Measurements from ENCODE around the gene GNGT1. TPM values are rescaled to one million over a fixed set of nuclear protein-coding genes. Genes with fewer than 3 reads are reported as not detected.

GNGT1 gene
- not detected for total RNA-seq

GRCh38 chr7:93906267-93906666 lies at the start of gene GNGT1:
Gene GNGT1, plus strand, starts transcription at chr7:93906567. Its CDS starts 180 bp downstream, at chr7:93906747.
- DNase-seq (ENCODE audit: low spot score in 2 of 2) (no peak), FAIRE-seq (no peak)

- FAIRE-seq (no peak), DNase-seq (ENCODE audit: low spot score in 2 of 2) (no peak)
Measured at GRCh38 chr7:93858857-93859256, 47.5 kb upstream of the GNGT1 start.

- no peak for FAIRE-seq
- no peak for DNase-seq (ENCODE audit: low spot score in 2 of 2)
Measured at GRCh38 chr7:93860261-93860660, 46.1 kb upstream of the GNGT1 start.

- DNase-seq (ENCODE audit: low spot score in 2 of 2) (no peak), FAIRE-seq (no peak)
Measured at GRCh38 chr7:93861325-93861949, 44.9 kb upstream of the GNGT1 start.

- FAIRE-seq: no peak
- DNase-seq (ENCODE audit: low spot score in 2 of 2): no peak
Measured at GRCh38 chr7:93862651-93863050, 43.7 kb upstream of the GNGT1 start.

- FAIRE-seq: no peak
- DNase-seq (ENCODE audit: low spot score in 2 of 2): no peak
Measured at GRCh38 chr7:93866886-93867285, 39.5 kb upstream of the GNGT1 start.

GRCh38 chr7:93873998-93874574 lies 32.3 kb upstream of the GNGT1 start:
- FAIRE-seq (no peak), DNase-seq (ENCODE audit: low spot score in 2 of 2) (no peak)

GRCh38 chr7:93877742-93878141 lies 28.6 kb upstream of the GNGT1 start:
- no peak for FAIRE-seq
- no peak for DNase-seq (ENCODE audit: low spot score in 2 of 2)

- FAIRE-seq: no peak
- no peak for DNase-seq (ENCODE audit: low spot score in 2 of 2)
Measured at GRCh38 chr7:93879356-93879755, 27.0 kb upstream of the GNGT1 start.

GRCh38 chr7:93882468-93882867 lies 23.9 kb upstream of the GNGT1 start:
- DNase-seq (ENCODE audit: low spot score in 2 of 2) (no peak), FAIRE-seq (no peak)

GRCh38 chr7:93883078-93883916 lies 23.1 kb upstream of the GNGT1 start:
- DNase-seq (ENCODE audit: low spot score in 2 of 2) (no peak), FAIRE-seq (no peak)

- DNase-seq (ENCODE audit: low spot score in 2 of 2): no peak
- no peak for FAIRE-seq
Measured at GRCh38 chr7:93883917-93884345, 22.4 kb upstream of the GNGT1 start.

- FAIRE-seq (no peak), DNase-seq (ENCODE audit: low spot score in 2 of 2) (no peak)
Measured at GRCh38 chr7:93884541-93884940, 21.8 kb upstream of the GNGT1 start.

GRCh38 chr7:93889261-93889660 lies 17.1 kb upstream of the GNGT1 start:
- DNase-seq (ENCODE audit: low spot score in 2 of 2): no peak
- FAIRE-seq: no peak

- FAIRE-seq (no peak), DNase-seq (ENCODE audit: low spot score in 2 of 2) (peak in 1 of 2 donors; percentile 7)
Measured at GRCh38 chr7:93890041-93890463, 16.3 kb upstream of the GNGT1 start.

- DNase-seq (ENCODE audit: low spot score in 2 of 2) (peak in 1 of 2 donors; percentile 13), FAIRE-seq (no peak)
Measured at GRCh38 chr7:93890464-93891068, 15.8 kb upstream of the GNGT1 start, which contains the start of gene TFPI2. Gene TFPI2, minus strand, starts transcription at chr7:93890753. Its CDS starts 75 bp downstream, at chr7:93890678.

GRCh38 chr7:93894426-93894825 lies 11.9 kb upstream of the GNGT1 start:
- no peak for DNase-seq (ENCODE audit: low spot score in 2 of 2)
- FAIRE-seq: no peak

- no peak for DNase-seq (ENCODE audit: low spot score in 2 of 2)
- FAIRE-seq: no peak
Measured at GRCh38 chr7:93894966-93895640, 11.3 kb upstream of the GNGT1 start.

GRCh38 chr7:93895859-93896600 lies 10.3 kb upstream of the GNGT1 start:
- no peak for DNase-seq (ENCODE audit: low spot score in 2 of 2)
- no peak for FAIRE-seq

GRCh38 chr7:93897680-93898079 lies 8.7 kb upstream of the GNGT1 start:
- no peak for FAIRE-seq
- DNase-seq (ENCODE audit: low spot score in 2 of 2): no peak
